HepG2 (cell line): ENCODE data around the gene USP5. TPM values are rescaled to one million over a fixed set of nuclear protein-coding genes. Genes with fewer than 3 reads are reported as not detected.

Source experiments
- ATRX ChIP-seq: sonication (generic); formaldehyde crosslinking; IDR thresholded peaks from 2 replicates; pipeline ENCODE4 v1.4.0; 2020; ENCODE audit warnings: missing genetic modification reagents, borderline replicate concordance
- FOXA1 ChIP-seq, 2 experiments: fragments of 450-650 bp in 1 of 2; sonication (generic) in 1 of 2; formaldehyde crosslinking in 1 of 2; IDR thresholded peaks; 2 replicates each; pipeline versions ENCODE4 v1.4.0 to v1.6.1; 2016 to 2020; ENCODE audit warnings: missing genetic modification reagents in 1 of 2
- FOXC1 ChIP-seq: sonication (generic); formaldehyde crosslinking; IDR thresholded peaks from 2 replicates; pipeline ENCODE4 v1.8.0; 2022; ENCODE audit warnings: mild to moderate bottlenecking, missing genetic modification reagents, borderline replicate concordance
- FOXJ3 ChIP-seq: sonication (generic); formaldehyde crosslinking; IDR thresholded peaks from 2 replicates; pipeline ENCODE4 v1.4.0; 2020; ENCODE audit warnings: missing genetic modification reagents, mild to moderate bottlenecking, borderline replicate concordance
- FOXK2 ChIP-seq: fragments of 450-650 bp; IDR thresholded peaks from 2 replicates; pipeline ENCODE4 v1.6.1; 2016
- IKZF4 ChIP-seq: sonication (generic); formaldehyde crosslinking; IDR thresholded peaks from 2 replicates; pipeline ENCODE4 v1.5.1; 2020; ENCODE audit warnings: borderline replicate concordance, mild to moderate bottlenecking, low read depth, missing genetic modification reagents; ENCODE audit errors: not compliant biosample characterization
- KLF12 ChIP-seq: sonication (generic); formaldehyde crosslinking; IDR thresholded peaks from 2 replicates; pipeline ENCODE4 v1.4.0; 2020; ENCODE audit warnings: missing genetic modification reagents, borderline replicate concordance
- NR2F1 ChIP-seq, 2 experiments: fragments of 450-650 bp in 1 of 2; formaldehyde crosslinking in 1 of 2; IDR thresholded peaks; 2 replicates each; pipeline versions ENCODE4 v1.5.0 to v1.6.1; 2016 to 2020; ENCODE audit warnings: mild to moderate bottlenecking in 1 of 2, missing compliant biosample characterization in 1 of 2, missing genetic modification reagents in 1 of 2, moderate library complexity in 1 of 2
- POLR2A ChIP-seq, 2 experiments: IDR thresholded peaks; 2 replicates each; pipeline ENCODE4 v1.6.1; 2011; ENCODE audit warnings: low read depth in 2 of 2, low read length in 2 of 2, mild to moderate bottlenecking in 1 of 2, moderate library complexity in 1 of 2; ENCODE audit not compliant: insufficient read depth in 1 of 2
- SALL1 ChIP-seq: sonication (generic); formaldehyde crosslinking; IDR thresholded peaks from 2 replicates; pipeline ENCODE4 v1.8.0; 2022; ENCODE audit warnings: mild to moderate bottlenecking, missing genetic modification reagents
- XBP1 ChIP-seq: sonication (generic); formaldehyde crosslinking; IDR thresholded peaks from 2 replicates; pipeline ENCODE4 v1.5.0; 2020; ENCODE audit warnings: missing genetic modification reagents
- ZNF10 ChIP-seq: sonication (generic); formaldehyde crosslinking; IDR thresholded peaks from 2 replicates; pipeline ENCODE4 v1.4.0; 2020; ENCODE audit warnings: mild to moderate bottlenecking, low read depth, missing genetic modification reagents, borderline replicate concordance
- ZNF24 ChIP-seq: fragments of 450-650 bp; IDR thresholded peaks from 2 replicates; pipeline ENCODE4 v1.6.1; 2017; ENCODE audit warnings: antibody characterized with exemption, mild to moderate bottlenecking
- ZNF343 ChIP-seq: sonication (generic); formaldehyde crosslinking; IDR thresholded peaks from 2 replicates; pipeline ENCODE4 v1.4.0; 2020; ENCODE audit warnings: mild to moderate bottlenecking, missing genetic modification reagents
- ZNF350 ChIP-seq: sonication (generic); formaldehyde crosslinking; IDR thresholded peaks from 2 replicates; pipeline ENCODE4 v1.4.0; 2020; ENCODE audit warnings: mild to moderate bottlenecking, low read depth, missing genetic modification reagents, borderline replicate concordance
- ZNF468 ChIP-seq: sonication (generic); formaldehyde crosslinking; IDR thresholded peaks from 2 replicates; pipeline ENCODE4 v1.8.0; 2022; ENCODE audit warnings: mild to moderate bottlenecking, moderate library complexity, missing genetic modification reagents
- ZNF629 ChIP-seq: sonication (generic); formaldehyde crosslinking; conservative IDR thresholded peaks from 2 replicates; pipeline ENCODE4 v1.5.0; 2020; ENCODE audit warnings: missing genetic modification reagents
- ZNF737 ChIP-seq: sonication (generic); formaldehyde crosslinking; IDR thresholded peaks from 2 replicates; pipeline ENCODE4 v1.5.0; 2020; ENCODE audit warnings: missing genetic modification reagents, mild to moderate bottlenecking, borderline replicate concordance
- ZNF879 ChIP-seq: sonication (generic); formaldehyde crosslinking; IDR thresholded peaks from 2 replicates; pipeline ENCODE4 v1.8.1; 2023; ENCODE audit warnings: missing genetic modification reagents
- polyA plus RNA-seq, 8 experiments: library from polyadenylated mRNA; depleted of rRNA in 3 of 8; stranded (reverse) in 7 of 8; unstranded in 1 of 8; fragments of >200 nt; fragmentation: Illumina TruSeq in 4 of 8; extraction: Trizol in 4 of 8; gene quantifications; 2 replicates each; pipeline versions ENCODE4 v1.2.1 to v1.2.3, GENCODE V29; 2011 to 2016; ENCODE audit warnings: low read depth in 4 of 8, missing spikeins in 1 of 8, mixed read lengths in 1 of 8; ENCODE audit not compliant: insufficient read depth in 1 of 8
- total RNA-seq, 5 experiments: library from RNA; depleted of rRNA; stranded (reverse); fragments of >200 nt; fragmentation: Illumina TruSeq; extraction: Trizol; gene quantifications; 2 replicates each; pipeline ENCODE4 v1.2.3, GENCODE V29; 2016; ENCODE audit warnings: low read depth in 1 of 5
- TF ChIP-seq, protein P1 (sequence below): sonication (generic); formaldehyde crosslinking; IDR thresholded peaks from 2 replicates; pipeline ENCODE4 v1.4.0; 2020; ENCODE audit warnings: missing genetic modification reagents
- TF ChIP-seq, protein P2 (sequence below): sonication (generic); formaldehyde crosslinking; conservative IDR thresholded peaks from 2 replicates; pipeline ENCODE4 v1.8.1; 2023; ENCODE audit warnings: missing genetic modification reagents
- TF ChIP-seq, protein P3 (sequence below): sonication (generic); formaldehyde crosslinking; IDR thresholded peaks from 2 replicates; pipeline ENCODE4 v1.9.0; 2022; ENCODE audit warnings: low read depth, missing genetic modification reagents
- TF ChIP-seq, protein P4 (sequence below): IDR thresholded peaks from 2 replicates; pipeline ENCODE4 v1.6.1; 2016; ENCODE audit warnings: low read depth, control low read depth
- TF ChIP-seq, protein P5 (sequence below): sonication (generic); formaldehyde crosslinking; IDR thresholded peaks from 2 replicates; pipeline ENCODE4 v1.8.1; 2023; ENCODE audit warnings: mild to moderate bottlenecking, missing genetic modification reagents

USP5 gene
- total and polyA plus RNA-seq, 2 of the 13 experiments (the other 11 are each of a cell fraction or from before 2014, with no cell fraction given): 39.6 to 56.0 TPM

DNA sequence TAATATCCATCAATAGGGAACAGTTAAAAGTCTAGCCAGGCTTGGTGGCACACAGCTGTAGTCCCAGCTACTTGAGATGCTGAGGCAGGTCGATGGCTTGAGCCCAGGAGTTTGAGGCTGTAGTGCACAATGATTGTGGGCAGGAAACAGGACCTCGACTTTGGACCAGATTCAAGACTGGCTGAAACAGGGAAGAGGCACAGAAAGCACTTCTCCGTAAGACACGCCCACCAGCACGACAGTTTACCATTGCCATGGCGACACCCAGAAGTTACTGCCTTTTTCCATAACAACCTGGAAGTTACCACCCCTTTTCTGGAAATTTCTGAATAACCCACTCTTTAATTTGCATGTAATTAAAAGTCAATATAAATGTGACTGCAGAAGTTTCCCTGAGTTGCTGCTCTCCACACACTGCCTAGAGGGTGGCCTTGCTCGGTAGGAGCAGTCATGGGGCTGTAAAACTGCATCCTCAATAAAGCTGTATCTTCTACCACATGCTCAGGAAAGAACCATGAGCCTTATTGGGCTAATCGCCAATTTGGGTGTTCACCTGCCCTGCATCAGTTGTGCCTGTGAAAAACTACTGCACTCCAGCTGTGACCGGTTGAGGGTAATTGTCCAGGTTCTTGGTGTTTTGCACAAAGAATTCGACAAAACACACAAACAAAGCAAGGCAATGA lies 48.0 kb downstream of the USP5 start (continued):
- TF ChIP-seq ZNF737 (CRISPR knock-in tag) (no peak), XBP1 (CRISPR knock-in tag) (no peak), KLF12 (CRISPR knock-in tag) (no peak), NR2F1 (CRISPR knock-in tag; IDR thresholded peaks at IDR 0.05) (no peak), ZNF879 (CRISPR knock-in tag) (no peak), ZNF343 (CRISPR knock-in tag) (no peak), ZNF24 (no peak), FOXA1 (IDR thresholded peaks at IDR 0.05) (no peak), FOXA1 (CRISPR knock-in tag; IDR thresholded peaks at IDR 0.05) (no peak), ZNF10 (CRISPR knock-in tag) (no peak), ZNF350 (CRISPR knock-in tag) (no peak), FOXK2 (no peak), POLR2A (IDR thresholded peaks at IDR 0.05; ENCODE audit: insufficient read depth in 1 of 2, low read depth in 2 of 2, low read length in 2 of 2) (peak in 1 of 2 experiments; percentile 24; a peak in 1 of 4 replicates), FOXC1 (no peak), IKZF4 (CRISPR knock-in tag) (no peak), SALL1 (CRISPR knock-in tag) (0 out of 2 replicates have a peak, but pooled peaks have one; percentile 10), ZNF629 (no peak), ATRX (no peak), ZNF468 (CRISPR knock-in tag) (no peak), FOXJ3 (CRISPR knock-in tag) (0 out of 2 replicates have a peak, but pooled peaks have one; percentile 26)
- TF ChIP-seq, protein P1, sequence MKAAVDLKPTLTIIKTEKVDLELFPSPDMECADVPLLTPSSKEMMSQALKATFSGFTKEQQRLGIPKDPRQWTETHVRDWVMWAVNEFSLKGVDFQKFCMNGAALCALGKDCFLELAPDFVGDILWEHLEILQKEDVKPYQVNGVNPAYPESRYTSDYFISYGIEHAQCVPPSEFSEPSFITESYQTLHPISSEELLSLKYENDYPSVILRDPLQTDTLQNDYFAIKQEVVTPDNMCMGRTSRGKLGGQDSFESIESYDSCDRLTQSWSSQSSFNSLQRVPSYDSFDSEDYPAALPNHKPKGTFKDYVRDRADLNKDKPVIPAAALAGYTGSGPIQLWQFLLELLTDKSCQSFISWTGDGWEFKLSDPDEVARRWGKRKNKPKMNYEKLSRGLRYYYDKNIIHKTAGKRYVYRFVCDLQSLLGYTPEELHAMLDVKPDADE (CRISPR knock-in tag): no peak
- TF ChIP-seq, protein P2, sequence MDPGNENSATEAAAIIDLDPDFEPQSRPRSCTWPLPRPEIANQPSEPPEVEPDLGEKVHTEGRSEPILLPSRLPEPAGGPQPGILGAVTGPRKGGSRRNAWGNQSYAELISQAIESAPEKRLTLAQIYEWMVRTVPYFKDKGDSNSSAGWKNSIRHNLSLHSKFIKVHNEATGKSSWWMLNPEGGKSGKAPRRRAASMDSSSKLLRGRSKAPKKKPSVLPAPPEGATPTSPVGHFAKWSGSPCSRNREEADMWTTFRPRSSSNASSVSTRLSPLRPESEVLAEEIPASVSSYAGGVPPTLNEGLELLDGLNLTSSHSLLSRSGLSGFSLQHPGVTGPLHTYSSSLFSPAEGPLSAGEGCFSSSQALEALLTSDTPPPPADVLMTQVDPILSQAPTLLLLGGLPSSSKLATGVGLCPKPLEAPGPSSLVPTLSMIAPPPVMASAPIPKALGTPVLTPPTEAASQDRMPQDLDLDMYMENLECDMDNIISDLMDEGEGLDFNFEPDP (CRISPR knock-in tag): no peak
- TF ChIP-seq, protein P3, sequence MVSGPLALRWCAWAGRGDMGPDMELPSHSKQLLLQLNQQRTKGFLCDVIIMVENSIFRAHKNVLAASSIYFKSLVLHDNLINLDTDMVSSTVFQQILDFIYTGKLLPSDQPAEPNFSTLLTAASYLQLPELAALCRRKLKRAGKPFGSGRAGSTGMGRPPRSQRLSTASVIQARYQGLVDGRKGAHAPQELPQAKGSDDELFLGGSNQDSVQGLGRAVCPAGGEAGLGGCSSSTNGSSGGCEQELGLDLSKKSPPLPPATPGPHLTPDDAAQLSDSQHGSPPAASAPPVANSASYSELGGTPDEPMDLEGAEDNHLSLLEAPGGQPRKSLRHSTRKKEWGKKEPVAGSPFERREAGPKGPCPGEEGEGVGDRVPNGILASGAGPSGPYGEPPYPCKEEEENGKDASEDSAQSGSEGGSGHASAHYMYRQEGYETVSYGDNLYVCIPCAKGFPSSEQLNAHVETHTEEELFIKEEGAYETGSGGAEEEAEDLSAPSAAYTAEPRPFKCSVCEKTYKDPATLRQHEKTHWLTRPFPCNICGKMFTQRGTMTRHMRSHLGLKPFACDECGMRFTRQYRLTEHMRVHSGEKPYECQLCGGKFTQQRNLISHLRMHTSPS (CRISPR knock-in tag): no peak
- TF ChIP-seq, protein P4, sequence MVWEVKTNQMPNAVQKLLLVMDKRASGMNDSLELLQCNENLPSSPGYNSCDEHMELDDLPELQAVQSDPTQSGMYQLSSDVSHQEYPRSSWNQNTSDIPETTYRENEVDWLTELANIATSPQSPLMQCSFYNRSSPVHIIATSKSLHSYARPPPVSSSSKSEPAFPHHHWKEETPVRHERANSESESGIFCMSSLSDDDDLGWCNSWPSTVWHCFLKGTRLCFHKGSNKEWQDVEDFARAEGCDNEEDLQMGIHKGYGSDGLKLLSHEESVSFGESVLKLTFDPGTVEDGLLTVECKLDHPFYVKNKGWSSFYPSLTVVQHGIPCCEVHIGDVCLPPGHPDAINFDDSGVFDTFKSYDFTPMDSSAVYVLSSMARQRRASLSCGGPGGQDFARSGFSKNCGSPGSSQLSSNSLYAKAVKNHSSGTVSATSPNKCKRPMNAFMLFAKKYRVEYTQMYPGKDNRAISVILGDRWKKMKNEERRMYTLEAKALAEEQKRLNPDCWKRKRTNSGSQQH (CRISPR knock-in tag): no peak
- TF ChIP-seq, protein P5, sequence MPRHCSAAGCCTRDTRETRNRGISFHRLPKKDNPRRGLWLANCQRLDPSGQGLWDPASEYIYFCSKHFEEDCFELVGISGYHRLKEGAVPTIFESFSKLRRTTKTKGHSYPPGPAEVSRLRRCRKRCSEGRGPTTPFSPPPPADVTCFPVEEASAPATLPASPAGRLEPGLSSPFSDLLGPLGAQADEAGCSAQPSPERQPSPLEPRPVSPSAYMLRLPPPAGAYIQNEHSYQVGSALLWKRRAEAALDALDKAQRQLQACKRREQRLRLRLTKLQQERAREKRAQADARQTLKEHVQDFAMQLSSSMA (CRISPR knock-in tag): no peak
